ENCODE data around the gene DNMT3L.
"Not testable (repeated sequence)": the region's sequence is repeated elsewhere in the genome, so short reads cannot be mapped to it uniquely, and the experiment has no call there.

DNMT3L gene

DNA sequence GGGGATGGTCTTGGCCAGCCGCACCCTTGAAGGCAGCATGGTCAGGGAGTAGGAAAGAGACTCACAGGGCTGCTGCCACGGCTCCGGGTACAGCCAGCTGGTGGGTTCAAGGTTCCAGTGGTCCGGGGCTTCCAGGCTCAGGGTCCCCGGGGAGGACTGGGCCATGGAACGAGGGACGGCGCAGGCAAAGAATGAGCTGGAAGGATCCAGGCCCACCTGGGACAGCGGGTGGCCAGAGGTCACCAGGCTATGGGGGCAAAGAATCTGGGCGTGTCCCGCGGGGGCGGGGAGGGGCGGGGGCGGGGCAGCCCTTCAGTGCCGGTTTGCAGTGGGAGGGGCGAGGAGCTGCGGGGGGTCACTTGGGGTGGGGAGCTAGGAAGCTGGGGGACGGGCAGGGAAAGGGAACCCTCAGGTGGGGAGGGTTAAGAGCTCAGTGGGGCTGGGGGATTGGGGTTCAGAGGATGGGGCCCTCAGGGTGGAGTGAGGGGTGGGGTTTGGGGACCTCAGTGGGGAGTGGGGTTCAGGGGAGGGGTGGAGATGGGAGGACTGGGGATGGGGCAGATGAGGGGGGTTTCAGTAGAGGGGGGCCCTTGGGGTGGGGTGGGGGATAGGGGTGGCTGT is at the start of gene DNMT3L:
Gene DNMT3L (minus strand): TSS at position 223 of the 621 bp plus-strand sequence. CDS start 638 bp downstream, outside the sequence.
- DNase-seq = no peak

- no peak for DNase-seq
These were observed 49.2 kb upstream of the DNMT3L start for GRCh38 chr21:44310628-44311507.

GRCh38 chr21:44306936-44307704 is 45.4 kb upstream of the DNMT3L start:
- no peak for DNase-seq

DNA sequence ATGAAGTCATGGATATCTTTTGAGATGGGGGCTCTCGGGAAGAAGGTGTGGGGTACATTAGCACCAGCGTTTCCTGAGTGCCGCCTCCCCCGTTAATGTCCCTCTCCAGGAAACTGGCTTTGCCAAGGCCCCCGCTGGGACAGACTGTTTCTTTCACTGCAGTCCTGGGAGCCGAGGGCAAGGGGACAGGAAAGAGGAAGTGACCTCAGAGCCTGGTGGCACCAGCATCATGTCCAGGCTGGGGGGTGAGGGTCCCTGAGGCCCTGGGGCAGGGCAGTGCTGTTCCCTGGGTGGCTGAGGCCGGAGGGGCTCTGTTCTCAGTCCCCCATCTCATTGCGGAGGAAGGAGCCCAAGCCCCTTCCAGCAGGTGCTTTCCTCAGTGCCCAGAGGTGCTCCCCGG is 44.0 kb upstream of the DNMT3L start:
- no peak for DNase-seq

- DNase-seq = no peak
These were observed 43.2 kb upstream of the DNMT3L start for GRCh38 chr21:44304877-44305293.

- DNase-seq = no peak
These were observed 42.4 kb upstream of the DNMT3L start for GRCh38 chr21:44304011-44304616.

DNA sequence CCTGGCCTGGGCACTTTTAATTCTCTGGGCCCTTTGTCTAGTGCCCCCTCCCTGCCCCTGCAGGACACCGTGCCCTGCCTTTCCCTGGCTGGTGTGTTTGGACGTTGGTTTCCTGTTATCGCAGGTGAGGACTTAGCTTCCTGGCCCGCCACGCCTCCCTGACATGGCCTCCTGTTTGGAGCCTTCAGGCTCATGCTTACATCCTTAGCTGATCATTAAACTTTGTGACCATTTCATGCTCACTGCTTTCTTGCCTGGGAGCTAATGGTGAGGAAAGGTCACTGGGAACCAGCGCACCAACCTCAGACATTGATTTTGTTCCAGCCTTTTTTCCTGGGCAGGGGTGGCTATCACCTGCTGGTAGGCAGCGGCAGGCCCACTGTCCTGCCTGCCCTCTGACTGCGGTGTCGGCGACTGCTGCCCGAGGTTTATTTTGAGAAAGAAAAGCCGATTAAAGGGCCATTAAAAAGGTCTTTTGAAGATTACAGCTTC is 41.8 kb upstream of the DNMT3L start:
- DNase-seq = no peak

DNA sequence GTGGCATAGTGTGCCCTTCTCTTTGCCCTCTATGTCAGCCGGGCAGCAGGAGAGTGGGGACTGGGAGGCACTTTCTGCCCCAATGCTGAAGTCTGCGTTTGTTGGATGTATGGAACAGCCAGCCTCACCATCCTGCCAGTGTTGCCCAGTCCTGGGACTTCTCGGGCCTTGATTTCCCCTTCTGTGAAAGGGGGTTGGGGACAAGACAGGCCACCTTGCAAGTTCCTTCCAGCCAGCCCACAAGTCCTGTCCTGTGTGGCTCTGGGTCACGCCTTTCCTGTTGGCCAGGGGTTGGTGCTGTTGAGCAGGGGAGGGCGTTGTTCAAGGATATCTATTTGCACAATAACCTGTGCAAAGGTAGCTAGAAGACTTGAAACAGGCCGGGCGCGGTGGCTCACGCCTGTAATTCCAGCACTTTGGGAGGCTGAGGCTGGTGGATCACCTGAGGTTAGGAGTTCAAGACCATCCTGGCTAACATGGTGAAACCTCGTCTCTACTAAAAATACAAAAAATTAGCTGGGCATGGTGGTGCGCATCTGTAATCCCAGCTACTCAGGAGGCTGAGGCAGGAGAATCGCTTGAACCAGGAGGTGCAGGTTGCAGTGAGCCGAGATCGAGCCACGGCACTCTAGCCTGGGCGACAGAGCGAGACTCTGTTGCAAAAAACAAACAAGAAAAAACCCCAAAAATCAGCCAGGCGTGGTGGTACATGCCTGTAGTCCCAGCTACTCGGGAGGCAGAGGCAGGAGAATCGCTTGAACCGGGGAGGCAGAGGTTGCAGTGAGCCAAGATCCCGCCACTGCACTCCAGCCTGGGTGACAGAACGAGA is 41.1 kb upstream of the DNMT3L start:
- not testable (repeated sequence) for DNase-seq

DNA sequence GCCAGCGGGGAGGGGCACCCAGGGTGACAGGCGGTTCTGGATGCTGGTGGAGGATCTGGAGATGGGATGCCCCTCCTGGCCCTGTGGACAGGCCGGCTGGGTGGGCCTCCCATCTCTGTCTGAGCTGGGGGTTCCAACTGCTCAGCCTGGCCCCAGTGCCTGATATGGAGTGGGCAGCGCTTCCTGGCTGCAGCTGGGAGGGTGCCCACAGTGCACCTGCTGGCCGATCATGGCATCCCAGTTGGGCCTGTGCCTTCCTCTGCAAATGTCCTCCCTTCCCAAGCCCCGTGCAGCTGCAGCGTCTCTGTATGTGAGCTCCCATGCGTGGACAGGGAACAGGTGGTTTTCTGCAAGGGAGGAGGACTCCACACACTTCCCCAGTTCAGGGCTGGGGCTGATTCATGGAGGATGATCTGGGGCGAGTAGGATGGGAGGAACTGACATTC is 40.3 kb upstream of the DNMT3L start:
- DNase-seq = no peak

- no peak for DNase-seq
These were observed 39.4 kb upstream of the DNMT3L start for GRCh38 chr21:44301141-44301540.

GRCh38 chr21:44300262-44300959 is 38.7 kb upstream of the DNMT3L start:
- peak; percentile 14 for DNase-seq

DNA sequence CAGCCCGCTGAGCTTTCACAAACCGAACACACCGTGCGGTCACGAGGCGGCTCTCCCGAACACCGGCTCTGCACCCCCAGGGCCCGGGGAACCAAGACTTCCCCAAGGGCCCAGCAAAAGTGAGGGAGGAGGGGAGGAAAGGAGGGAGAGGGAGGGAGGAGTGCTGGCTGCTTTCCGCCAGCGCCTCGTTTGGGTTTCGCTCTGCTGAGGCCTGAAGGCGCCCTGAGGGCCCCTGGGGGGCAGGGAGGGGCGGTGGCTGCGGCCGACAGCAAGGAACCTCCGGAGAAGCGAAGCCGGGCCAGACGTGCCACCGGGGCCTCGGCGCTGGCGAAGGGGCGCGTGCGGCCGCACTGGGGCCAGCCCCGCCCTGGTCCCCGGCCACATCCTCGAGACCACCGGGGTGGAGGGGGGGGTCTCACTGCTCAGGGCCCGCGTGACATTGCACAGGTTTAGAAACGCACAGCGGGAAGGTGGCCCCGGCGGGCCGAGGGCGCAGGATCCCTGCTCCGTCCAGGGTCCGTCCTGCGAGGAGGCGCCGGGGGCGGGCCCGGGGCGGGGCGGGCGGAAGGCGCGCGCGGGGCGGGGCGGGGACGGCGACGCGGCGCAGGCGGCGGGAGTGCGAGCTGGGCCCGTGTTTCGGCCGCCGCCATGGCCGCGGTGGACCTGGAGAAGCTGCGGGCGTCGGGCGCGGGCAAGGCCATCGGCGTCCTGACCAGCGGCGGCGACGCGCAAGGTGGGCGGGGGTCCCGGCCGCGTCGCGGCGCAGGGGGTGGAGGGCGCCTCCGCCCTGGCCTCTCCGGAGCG is 38.0 kb upstream of the DNMT3L start, which contains the start of gene PFKL:
Gene PFKL (plus strand): TSS at position 596 of the 804 bp plus-strand sequence. CDS start 53 bp downstream, at position 649.
- peak; percentile 57 for DNase-seq

- no peak for DNase-seq
These were observed 37.4 kb upstream of the DNMT3L start for GRCh38 chr21:44299085-44299457.

GRCh38 chr21:44298301-44298700 is 36.6 kb upstream of the DNMT3L start:
- no peak for DNase-seq

GRCh38 chr21:44297525-44298290 is 36.0 kb upstream of the DNMT3L start:
- peak; percentile 79 for DNase-seq

GRCh38 chr21:44296916-44297315 is 35.2 kb upstream of the DNMT3L start:
- no peak for DNase-seq

DNA sequence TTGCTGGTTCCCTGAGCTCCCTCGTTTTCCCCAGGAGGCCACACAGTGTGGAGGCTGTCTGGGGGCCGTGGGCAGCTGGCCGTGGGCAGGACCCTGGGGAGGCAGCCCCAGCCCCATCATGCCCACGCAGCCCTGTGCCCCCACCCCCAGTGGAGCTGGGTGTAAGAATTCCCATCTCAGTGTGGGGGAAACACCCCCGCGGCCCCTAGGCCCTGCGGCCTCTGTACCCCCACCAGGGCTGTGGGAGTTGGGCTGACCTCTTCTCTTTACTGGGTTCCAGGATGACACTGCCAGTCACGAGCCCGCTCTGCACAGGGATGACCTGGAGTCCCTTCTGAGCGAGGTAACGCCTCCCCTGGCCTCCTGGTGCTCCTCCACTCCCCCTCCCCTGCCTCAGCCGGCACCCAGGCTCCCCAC is 34.4 kb upstream of the DNMT3L start:
- DNase-seq = no peak

DNA sequence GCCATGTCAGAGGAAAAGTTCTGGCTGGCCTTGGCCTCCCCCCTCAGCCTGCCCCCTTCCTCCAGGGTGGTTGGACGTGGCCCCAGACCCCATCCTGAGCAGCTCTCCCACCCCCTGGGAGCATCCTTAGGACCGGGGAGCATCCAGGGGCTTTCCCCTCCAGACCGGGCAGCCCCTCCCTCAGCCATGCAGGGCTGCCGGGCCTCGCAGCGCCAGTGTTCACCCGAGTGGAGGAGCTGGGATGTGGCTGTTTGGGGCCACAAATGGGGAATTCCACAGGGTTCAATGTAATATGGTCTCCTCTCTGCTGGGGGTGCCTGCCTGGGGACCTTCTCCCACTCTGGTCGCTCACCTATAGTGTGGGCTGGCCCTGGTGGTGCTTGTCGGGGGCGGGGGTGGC is 33.9 kb upstream of the DNMT3L start:
- no peak for DNase-seq

- no peak for DNase-seq
These were observed 33.5 kb upstream of the DNMT3L start for GRCh38 chr21:44295163-44295573.

Data from DMS79 treated with DMSO at 0.1 percent for 48 hours (cell line).